BJ (cell line): ENCODE results near the gene SLC22A23. TPM values are rescaled to one million over a fixed set of nuclear protein-coding genes. Genes with fewer than 3 reads are reported as not detected.

Experiments
- CTCF ChIA-PET: fragments of 350-600 bp; formaldehyde crosslinking; extraction: SDS; loops from one replicate; lab custom pipeline; 2021; ENCODE audit warnings: antibody characterized with exemption, inconsistent platforms; lab: Yijun Ruan, JAX
- POLR2A ChIA-PET: fragments of 300-600 bp; sonication (Branson Sonifier 250); formaldehyde crosslinking; extraction: SDS; loops from one replicate; lab custom pipeline; 2021; ENCODE audit warnings: antibody characterized with exemption; lab: Charles Lee
- DNase-seq: peaks from one replicate; pipeline ENCODE4 v3.0.0-alpha.2; 2011; ENCODE audit warnings: low read depth
- H3K27me3 ChIP-seq: 2 replicates; pipeline ENCODE4 v1.6.0; 2011; ENCODE audit warnings: low read length; ENCODE audit not compliant: control insufficient read depth, insufficient read depth
- H3K36me3 ChIP-seq: 2 replicates; pipeline ENCODE4 v1.5.1; 2011; ENCODE audit warnings: low read length; ENCODE audit not compliant: control insufficient read depth, insufficient read depth
- H3K4me3 ChIP-seq: 2 replicates; pipeline ENCODE4 v1.5.1; 2011; ENCODE audit warnings: low read depth, mild to moderate bottlenecking, control low read depth, low read length
- CTCF ChIP-seq: IDR thresholded peaks from 2 replicates; pipeline ENCODE4 v1.5.1; 2011; ENCODE audit warnings: low read depth, mild to moderate bottlenecking, control low read depth, inconsistent platforms, low read length, moderate library complexity; ENCODE audit not compliant: insufficient read depth
- polyA plus RNA-seq: library from polyadenylated mRNA; depleted of rRNA; stranded (reverse); fragments of >200 nt; gene quantifications from 2 replicates; pipeline ENCODE4 v1.2.3, GENCODE V29; 2011

SLC22A23 gene
- polyA plus RNA-seq, 1 experiment = 0.44 TPM

GRCh38 chr6:3252861-3253596 lies 203.8 kb downstream of the SLC22A23 start:
- CTCF ChIA-PET = interaction anchor here (1.2 to 4.4 kb wide), 6 partner anchors 22 to 129 kb away, joined by 3 to 26 read pairs (median 6); no protein-coding TSS in a partner anchor
- DNase-seq = no peak
- Histone ChIP-seq H3K27me3 (no peaks in the 10 kb centered on the region), H3K4me3 (no peak overlapping the region), H3K36me3 (no peaks in the 10 kb centered on the region)
- POLR2A ChIA-PET = no interaction called here
- TF ChIP-seq CTCF = no peak

GRCh38 chr6:3252369-3252768 lies 204.5 kb downstream of the SLC22A23 start:
- TF ChIP-seq CTCF = no peak
- CTCF ChIA-PET = interaction anchor here (1.3 to 4.4 kb wide), 14 partner anchors 8 to 186 kb away, joined by 3 to 26 read pairs (median 6); partner anchors contain the start of gene TUBB2A
- Histone ChIP-seq H3K4me3 (no peak overlapping the region), H3K36me3 (no peaks in the 10 kb centered on the region), H3K27me3 (no peaks in the 10 kb centered on the region)
- DNase-seq = no peak
- POLR2A ChIA-PET = no interaction called here

- DNase-seq = peak; percentile 26
- peak; percentile 98 for TF ChIP-seq CTCF
- ChIA-PET CTCF (interaction anchor here (0.6 to 4.4 kb wide), 31 partner anchors 9 to 470 kb away, joined by 3 to 26 read pairs (median 5); partner anchors contain the start of gene TUBB2A), POLR2A (interaction anchor here (0.6 kb wide), 2 partner anchors 90 to 188 kb away, joined by 3 read pairs; no protein-coding TSS in a partner anchor)
- H3K36me3 ChIP-seq = no peaks in the 10 kb centered on the region
- no peak overlapping the region for H3K4me3 ChIP-seq
- H3K27me3 ChIP-seq = no peaks in the 10 kb centered on the region
Observed at GRCh38 chr6:3251462-3252314, 205.2 kb downstream of the SLC22A23 start.

- ChIA-PET CTCF (interaction anchor here (1.2 to 4.4 kb wide), 10 partner anchors 19 to 252 kb away, joined by 3 to 26 read pairs (median 6); partner anchors contain the start of gene TUBB2A), POLR2A (no interaction called here)
- no peak for DNase-seq
- Histone ChIP-seq H3K4me3 (no peak overlapping the region), H3K36me3 (no peaks in the 10 kb centered on the region), H3K27me3 (no peaks in the 10 kb centered on the region)
- no peak for TF ChIP-seq CTCF
Observed at GRCh38 chr6:3250231-3250675, 206.6 kb downstream of the SLC22A23 start.
